GM18498 (cell line): Measurements from ENCODE around the gene HIC2.
"Not testable (repeated sequence)": the region's sequence is repeated elsewhere in the genome, so short reads cannot be mapped to it uniquely, and the experiment has no call there.

ENCODE experiments used
- ATAC-seq: cut with Tn5 transposase; IDR thresholded peaks from one replicate; pipeline ENCODE4 v1.9.1; 2021; ENCODE audit warnings: mild to moderate bottlenecking, moderate library complexity; ENCODE audit not compliant: unreplicated experiment

The HIC2 gene

GRCh38 chr22:21489149-21489680, 72.0 kb downstream of the HIC2 start:
- not testable (repeated sequence) for ATAC-seq

- not testable (repeated sequence) for ATAC-seq
These were observed 73.4 kb downstream of the HIC2 start for GRCh38 chr22:21490556-21490955.

- ATAC-seq = not testable (repeated sequence)
These were observed 75.1 kb downstream of the HIC2 start for GRCh38 chr22:21492271-21492670.

GRCh38 chr22:21493789-21494782, 76.9 kb downstream of the HIC2 start:
- ATAC-seq = not testable (repeated sequence)

- not testable (repeated sequence) for ATAC-seq
These were observed 80.8 kb downstream of the HIC2 start for GRCh38 chr22:21497984-21498383.

GRCh38 chr22:21498489-21498888, 81.3 kb downstream of the HIC2 start:
- ATAC-seq = not testable (repeated sequence)

GRCh38 chr22:21499623-21500506, 82.7 kb downstream of the HIC2 start:
- not testable (repeated sequence) for ATAC-seq
